Left lung (tissue), 10 donors: Measurements from ENCODE around the gene DYNC1H1. TPM values are rescaled to one million over a fixed set of nuclear protein-coding genes. Genes with fewer than 3 reads are reported as not detected.

Experiments
- ATAC-seq: fragments of 200-7000 bp; cut with Tn5 transposase; one replicate; pipeline ENCODE4 v1.9.1; 2020; ENCODE audit warnings: moderate library complexity
- DNase-seq, 4 donors: peaks; one replicate each; pipeline ENCODE4 v3.0.0-alpha.2; 2013 to 2020
- H3K27ac ChIP-seq, 2 donors: fragments of 200-600 bp; sonication (generic) in 1 of 2; one replicate each; pipeline versions ENCODE4 v1.5.0 to v1.8.0; 2020 to 2021
- H3K27me3 ChIP-seq, 2 donors: fragments of 200-600 bp; sonication (generic) in 1 of 2; one replicate each; pipeline versions ENCODE4 v1.5.0 to v1.8.0; 2020 to 2021
- H3K36me3 ChIP-seq, 2 donors: fragments of 200-600 bp; sonication (generic) in 1 of 2; one replicate each; pipeline versions ENCODE4 v1.5.0 to v1.8.0; 2020 to 2021
- H3K4me1 ChIP-seq, 2 donors: fragments of 200-600 bp; one replicate each; pipeline ENCODE4 v1.8.0; 2021
- H3K4me3 ChIP-seq, 2 donors: fragments of 200-600 bp; sonication (generic) in 1 of 2; one replicate each; pipeline versions ENCODE4 v1.5.0 to v1.8.0; 2020 to 2021; ENCODE audit warnings: mild to moderate bottlenecking in 1 of 2
- H3K9me3 ChIP-seq, 2 donors: fragments of 200-600 bp; sonication (generic) in 1 of 2; one replicate each; pipeline versions ENCODE4 v1.5.0 to v1.8.0; 2020 to 2021
- intact Hi-C, 2 donors: fragments of 100-400 bp; cut with DNase I; formaldehyde crosslinking; loops; one replicate each; pipeline versions ENCODE4 v1.11.2 to v1.14.2; 2022
- polyA plus RNA-seq, 6 donors: library from polyadenylated mRNA; unstranded; fragments of 120-200 nt; gene quantifications; one replicate each; pipeline ENCODE4 v1.2.1, GENCODE V29; 2013; ENCODE audit not compliant: insufficient read length in 6 of 6
- total RNA-seq, 2 donors: library from RNA; stranded (reverse); fragmentation: NEBNext Ultra II Directional; extraction: Animal tissue kit (Norgen Biotek cat#: 25700); gene quantifications; one replicate each; pipeline ENCODE4 v1.2.1, GENCODE V29; 2021
- TF ChIP-seq, protein P1 (sequence below), 2 donors: fragments of 200-600 bp; sonication (generic) in 1 of 2; IDR thresholded peaks; one replicate each; pipeline versions ENCODE4 v1.5.0 to v1.8.0; 2021; ENCODE audit warnings: antibody characterized with exemption in 2 of 2
- donor health status: DM: no; HTN: yes; CAD: no.
- donor health status: DM: no; HTN: no; CAD: no.

Gene DYNC1H1
- total and polyA plus RNA-seq, 8 donors = 305 to 514 (median 345) TPM

DNA sequence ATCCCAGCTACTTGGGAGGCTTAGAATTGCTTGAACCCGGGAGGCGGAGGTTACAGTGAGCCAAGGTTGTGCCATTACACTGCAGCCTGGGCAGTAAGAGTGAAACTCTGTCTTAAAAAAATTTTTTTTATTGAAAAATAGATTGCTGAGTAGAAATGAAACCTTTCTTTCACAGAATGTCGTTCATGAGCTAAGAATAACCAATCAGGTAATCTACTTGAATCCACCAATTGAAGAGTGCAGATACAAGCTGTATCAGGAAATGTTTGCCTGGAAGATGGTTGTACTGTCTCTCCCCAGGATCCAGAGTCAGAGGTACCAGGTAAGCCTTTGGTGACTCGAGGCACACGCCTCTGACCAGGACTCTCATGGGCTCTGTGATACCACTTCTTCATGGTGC is 27.0 kb downstream of the DYNC1H1 start:
- intact Hi-C loops = no loop called here
- DNase-seq (no peak), ATAC-seq (no peak)
- H3K4me3 ChIP-seq = no peak overlapping the region
- TF ChIP-seq, protein P1, sequence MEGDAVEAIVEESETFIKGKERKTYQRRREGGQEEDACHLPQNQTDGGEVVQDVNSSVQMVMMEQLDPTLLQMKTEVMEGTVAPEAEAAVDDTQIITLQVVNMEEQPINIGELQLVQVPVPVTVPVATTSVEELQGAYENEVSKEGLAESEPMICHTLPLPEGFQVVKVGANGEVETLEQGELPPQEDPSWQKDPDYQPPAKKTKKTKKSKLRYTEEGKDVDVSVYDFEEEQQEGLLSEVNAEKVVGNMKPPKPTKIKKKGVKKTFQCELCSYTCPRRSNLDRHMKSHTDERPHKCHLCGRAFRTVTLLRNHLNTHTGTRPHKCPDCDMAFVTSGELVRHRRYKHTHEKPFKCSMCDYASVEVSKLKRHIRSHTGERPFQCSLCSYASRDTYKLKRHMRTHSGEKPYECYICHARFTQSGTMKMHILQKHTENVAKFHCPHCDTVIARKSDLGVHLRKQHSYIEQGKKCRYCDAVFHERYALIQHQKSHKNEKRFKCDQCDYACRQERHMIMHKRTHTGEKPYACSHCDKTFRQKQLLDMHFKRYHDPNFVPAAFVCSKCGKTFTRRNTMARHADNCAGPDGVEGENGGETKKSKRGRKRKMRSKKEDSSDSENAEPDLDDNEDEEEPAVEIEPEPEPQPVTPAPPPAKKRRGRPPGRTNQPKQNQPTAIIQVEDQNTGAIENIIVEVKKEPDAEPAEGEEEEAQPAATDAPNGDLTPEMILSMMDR (IDR thresholded peaks at IDR 0.05) = no peak
- no peak overlapping the region for H3K27ac ChIP-seq
- no peaks in the 10 kb centered on the region for H3K9me3 ChIP-seq
- H3K4me1 ChIP-seq = no peaks in the 10 kb centered on the region
- peaks cover 22 to 100% of the 10 kb centered on the region in 2 donors for H3K36me3 ChIP-seq
- H3K27me3 ChIP-seq = no peaks in the 10 kb centered on the region

DNA sequence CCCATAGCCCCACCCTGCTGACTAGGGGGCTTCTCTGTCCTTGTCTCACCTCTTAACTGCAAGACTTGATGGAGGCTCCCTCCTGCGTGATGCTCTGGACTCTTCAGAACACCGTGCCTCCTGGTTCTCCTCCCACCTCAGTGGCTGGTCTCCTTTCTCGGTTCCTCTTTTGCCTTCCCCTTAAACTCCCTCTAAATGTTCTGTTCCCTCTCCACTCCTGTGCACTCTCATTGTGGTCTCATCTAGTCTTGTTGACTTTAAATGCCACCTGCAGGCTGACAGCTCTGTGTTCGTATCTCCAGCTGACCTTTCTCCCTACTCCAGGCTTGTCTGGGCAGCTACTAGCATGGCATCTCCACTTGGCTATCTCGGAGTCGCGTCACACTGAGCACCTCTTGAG is 28.3 kb downstream of the DYNC1H1 start:
- DNase-seq (no peak), ATAC-seq (peak; percentile 24)
- Histone ChIP-seq H3K4me1 (no peaks in the 10 kb centered on the region), H3K36me3 (peaks cover 8 to 100% of the 10 kb centered on the region in 2 donors), H3K9me3 (no peaks in the 10 kb centered on the region), H3K27me3 (no peaks in the 10 kb centered on the region), H3K4me3 (no peak overlapping the region), H3K27ac (no peak overlapping the region)
- intact Hi-C loops = no loop called here
- TF ChIP-seq, protein P1 (IDR thresholded peaks at IDR 0.05) = no peak

DNA sequence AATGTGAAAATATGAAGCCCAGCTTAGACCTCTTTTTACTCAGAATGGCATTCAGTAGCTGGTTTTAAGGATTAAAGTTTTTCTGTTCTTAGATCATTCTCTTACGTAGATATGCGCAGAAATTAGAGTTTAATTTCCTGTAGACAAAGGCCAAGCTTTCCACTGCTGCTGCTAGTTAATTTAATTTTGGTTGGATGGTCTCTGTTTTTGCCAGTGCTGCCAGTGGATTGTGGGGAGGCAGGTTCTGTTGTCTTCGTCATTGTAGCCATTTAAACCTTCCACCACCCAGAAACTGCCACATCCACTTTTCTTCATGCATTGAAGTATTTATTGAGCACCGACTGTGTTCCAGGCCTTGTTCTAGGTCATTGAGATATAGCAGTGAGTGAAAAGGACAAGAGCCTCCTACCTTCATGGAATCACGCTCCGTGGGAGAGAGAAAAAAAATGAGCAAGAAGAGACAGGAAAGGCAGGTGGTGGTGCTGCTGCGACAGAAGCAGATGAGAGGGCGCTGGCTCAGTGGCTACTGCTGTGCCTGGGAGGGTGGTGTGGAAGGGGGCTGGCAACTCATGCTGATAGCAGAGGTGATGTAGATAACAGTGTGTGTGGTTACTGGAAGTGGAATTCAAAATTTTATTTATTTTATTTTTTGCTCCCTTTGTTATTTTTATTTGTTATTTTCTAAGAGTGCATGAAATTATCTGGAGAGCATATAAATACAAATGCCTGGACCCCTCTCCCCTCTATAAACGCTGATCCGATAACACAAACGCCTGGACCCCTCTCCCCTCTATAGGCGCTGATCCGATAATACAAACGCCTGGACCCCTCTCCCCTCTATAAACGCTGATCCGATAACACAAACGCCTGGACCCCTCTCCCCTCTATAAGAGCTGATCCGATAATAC is 33.3 kb downstream of the DYNC1H1 start:
- Histone ChIP-seq H3K9me3 (no peaks in the 10 kb centered on the region), H3K36me3 (peaks cover 0 to 100% of the 10 kb centered on the region in 2 donors), H3K27ac (no peak overlapping the region), H3K4me3 (no peak overlapping the region), H3K4me1 (no peaks in the 10 kb centered on the region), H3K27me3 (no peaks in the 10 kb centered on the region)
- ATAC-seq (no peak), DNase-seq (no peak)
- TF ChIP-seq, protein P1 (IDR thresholded peaks at IDR 0.05) = no peak
- intact Hi-C loops = no loop called here

DNA sequence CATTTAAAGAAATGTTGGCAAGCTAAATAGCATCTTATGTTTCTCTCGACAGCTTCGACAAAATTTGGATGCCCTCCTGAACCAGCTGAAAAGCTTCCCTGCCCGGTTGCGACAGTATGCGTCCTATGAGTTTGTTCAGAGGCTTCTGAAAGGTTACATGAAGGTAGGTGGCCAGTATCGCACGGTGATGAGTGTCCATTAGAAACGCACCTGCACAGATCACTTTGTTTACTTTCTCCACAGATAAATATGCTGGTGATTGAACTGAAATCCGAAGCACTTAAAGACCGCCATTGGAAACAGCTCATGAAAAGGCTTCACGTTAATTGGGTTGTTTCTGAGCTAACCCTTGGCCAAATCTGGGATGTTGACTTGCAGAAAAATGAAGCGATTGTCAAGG is 36.5 kb downstream of the DYNC1H1 start:
- peaks cover 0 to 100% of the 10 kb centered on the region in 2 donors for H3K36me3 ChIP-seq
- no peak overlapping the region for H3K27ac ChIP-seq
- no peaks in the 10 kb centered on the region for H3K27me3 ChIP-seq
- DNase-seq (no peak), ATAC-seq (no peak)
- no peaks in the 10 kb centered on the region for H3K9me3 ChIP-seq
- intact Hi-C loops = no loop called here
- TF ChIP-seq, protein P1 (IDR thresholded peaks at IDR 0.05) = no peak
- no peak overlapping the region for H3K4me3 ChIP-seq
- H3K4me1 ChIP-seq = no peaks in the 10 kb centered on the region

DNA sequence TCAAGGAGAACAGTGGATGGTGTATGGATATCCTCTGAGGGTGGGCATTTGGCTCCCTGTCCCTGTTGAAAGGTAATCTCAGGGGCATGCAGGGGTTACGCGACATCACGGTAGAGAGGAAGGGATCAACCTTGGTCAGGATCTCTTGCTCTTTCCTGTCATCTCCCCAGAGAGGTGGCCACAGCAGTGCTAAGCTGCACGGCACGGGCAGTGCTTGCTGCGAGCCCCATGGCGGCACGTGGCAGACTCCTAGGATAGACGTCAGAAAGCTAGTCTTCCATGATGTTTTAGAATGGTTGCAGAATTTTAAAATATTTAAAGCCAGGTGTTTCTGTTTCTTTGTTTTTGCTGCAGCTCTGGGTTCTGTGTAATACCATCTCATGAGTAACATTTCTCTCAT is 41.0 kb downstream of the DYNC1H1 start:
- Histone ChIP-seq H3K4me3 (no peak overlapping the region), H3K9me3 (no peaks in the 10 kb centered on the region), H3K27me3 (no peaks in the 10 kb centered on the region), H3K27ac (no peak overlapping the region), H3K4me1 (no peaks in the 10 kb centered on the region), H3K36me3 (peaks cover 8 to 100% of the 10 kb centered on the region in 2 donors)
- no peak for DNase-seq
- intact Hi-C loops = no loop called here
- TF ChIP-seq, protein P1 (IDR thresholded peaks at IDR 0.05) = no peak
- ATAC-seq = no peak
